IMR-90 (cell line): ENCODE results near the gene NT5DC2. TPM values are rescaled to one million over a fixed set of nuclear protein-coding genes. Genes with fewer than 3 reads are reported as not detected.

Experiments
- ATAC-seq: fragments of 200-7000 bp; cut with Tn5 transposase; 2 replicates; pipeline ENCODE4 v1.9.1; 2020; ENCODE audit warnings: low read depth, mild to moderate bottlenecking, moderate library complexity
- BruUV-seq: library from RNA; stranded (reverse); fragments of 400-500 nt; replicated peaks from 2 replicates; lab custom pipeline; 2021; lab: Mats Ljungman, UMichigan
- CTCF ChIA-PET: fragments of 300-600 bp; formaldehyde crosslinking; extraction: SDS; loops from one replicate; lab custom pipeline; 2021; ENCODE audit warnings: antibody characterized with exemption; lab: Yijun Ruan, JAX
- POLR2A ChIA-PET: fragments of 300-600 bp; sonication (Branson Sonifier 250); formaldehyde crosslinking; loops from one replicate; lab custom pipeline; 2022; ENCODE audit warnings: antibody characterized with exemption; ENCODE audit not compliant: unreplicated experiment; lab: Charles Lee
- DNase-seq: peaks from one replicate; pipeline ENCODE4 v3.0.0; 2013
- H2AFZ ChIP-seq: replicated peaks from 2 replicates; pipeline ENCODE3; 2013; ENCODE audit warnings: low read length, mild to moderate bottlenecking; ENCODE audit not compliant: poor library complexity
- H2AK5ac ChIP-seq: 2 replicates; pipeline ENCODE4 v1.6.1; 2013; ENCODE audit warnings: low read depth, low read length, inconsistent platforms
- H2AK9ac ChIP-seq: replicated peaks from 2 replicates; pipeline ENCODE3; 2013; ENCODE audit warnings: mild to moderate bottlenecking, low read depth, low read length, moderate library complexity; ENCODE audit not compliant: poor library complexity
- H2BK120ac ChIP-seq: 2 replicates; pipeline ENCODE4 v1.6.1; 2013; ENCODE audit warnings: low read depth, low read length, inconsistent platforms
- H2BK15ac ChIP-seq: 3 replicates; pipeline ENCODE4 v1.6.1; 2013; ENCODE audit warnings: low read depth, low read length, inconsistent platforms
- H2BK20ac ChIP-seq: 2 replicates; pipeline ENCODE4 v1.6.1; 2013; ENCODE audit warnings: low read depth, mild to moderate bottlenecking, inconsistent platforms, low read length, moderate library complexity
- H2BK5ac ChIP-seq: 2 replicates; pipeline ENCODE4 v1.6.1; 2013; ENCODE audit warnings: mild to moderate bottlenecking, low read depth, low read length, inconsistent platforms; ENCODE audit not compliant: poor library complexity, severe bottlenecking
- H3K14ac ChIP-seq: replicated peaks from 2 replicates; pipeline ENCODE4 v1.6.1; 2013; ENCODE audit warnings: low read depth, low read length, inconsistent platforms
- H3K18ac ChIP-seq: 2 replicates; pipeline ENCODE4 v1.6.1; 2013; ENCODE audit warnings: low read depth, low read length, control low read depth
- H3K23ac ChIP-seq: 2 replicates; pipeline ENCODE4 v1.6.1; 2013; ENCODE audit warnings: low read depth, low read length, inconsistent platforms
- H3K27ac ChIP-seq: 2 replicates; pipeline ENCODE4 v1.5.1; 2013; ENCODE audit warnings: mild to moderate bottlenecking, control low read depth, low read length; ENCODE audit not compliant: insufficient read depth
- H3K27me3 ChIP-seq: 2 replicates; pipeline ENCODE4 v1.6.1; 2013; ENCODE audit warnings: low read length; ENCODE audit not compliant: control insufficient read depth, insufficient read depth
- H3K36me3 ChIP-seq: 2 replicates; pipeline ENCODE4 v1.6.1; 2013; ENCODE audit warnings: low read length, mixed read lengths; ENCODE audit not compliant: control insufficient read depth, insufficient read depth
- H3K4ac ChIP-seq: 2 replicates; pipeline ENCODE4 v1.6.1; 2013; ENCODE audit warnings: low read depth, low read length, inconsistent platforms
- H3K4me1 ChIP-seq: 2 replicates; pipeline ENCODE4 v1.6.1; 2013; ENCODE audit warnings: low read length, mixed read lengths; ENCODE audit not compliant: control insufficient read depth, insufficient read depth
- H3K4me2 ChIP-seq: 2 replicates; pipeline ENCODE4 v1.6.1; 2013; ENCODE audit warnings: low read depth, mild to moderate bottlenecking, control low read depth, low read length, moderate library complexity
- H3K4me3 ChIP-seq: 2 replicates; pipeline ENCODE4 v1.5.1; 2013; ENCODE audit warnings: low read depth, mild to moderate bottlenecking, control low read depth, low read length, moderate library complexity; ENCODE audit not compliant: insufficient read depth
- H3K56ac ChIP-seq: 2 replicates; pipeline ENCODE4 v1.6.1; 2013; ENCODE audit warnings: low read length, inconsistent platforms; ENCODE audit not compliant: insufficient read depth; ENCODE audit errors: extremely low read depth
- H3K79me1 ChIP-seq, 2 experiments: 2 replicates each; pipeline ENCODE4 v1.6.1; 2013; ENCODE audit warnings: low read length in 2 of 2, inconsistent platforms in 1 of 2, low read depth in 1 of 2
- H3K9ac ChIP-seq: 2 replicates; pipeline ENCODE4 v1.6.1; 2013; ENCODE audit warnings: low read depth, low read length, control low read depth
- H3K9me1 ChIP-seq: 2 replicates; pipeline ENCODE4 v1.6.1; 2013; ENCODE audit warnings: low read length, inconsistent platforms; ENCODE audit not compliant: insufficient read depth
- H3K9me3 ChIP-seq: 2 replicates; pipeline ENCODE4 v1.6.1; 2013; ENCODE audit warnings: low read length; ENCODE audit not compliant: control insufficient read depth, insufficient read depth
- H4K20me1 ChIP-seq: 2 replicates; pipeline ENCODE4 v1.6.1; 2013; ENCODE audit warnings: low read length, inconsistent platforms; ENCODE audit not compliant: insufficient read depth
- H4K5ac ChIP-seq: 2 replicates; pipeline ENCODE4 v1.6.1; 2013; ENCODE audit warnings: mild to moderate bottlenecking, low read depth, low read length, control low read depth
- H4K8ac ChIP-seq, 2 experiments: 2 replicates each; pipeline ENCODE4 v1.6.1; 2013; ENCODE audit warnings: low read depth in 2 of 2, low read length in 2 of 2, control low read depth in 1 of 2, inconsistent platforms in 1 of 2
- H4K91ac ChIP-seq: 2 replicates; pipeline ENCODE4 v1.6.1; 2013; ENCODE audit warnings: low read depth, low read length, inconsistent platforms; ENCODE audit not compliant: insufficient read depth
- CEBPB ChIP-seq: IDR thresholded peaks from 2 replicates; pipeline ENCODE4 v1.6.1; 2012; ENCODE audit warnings: low read depth, low read length, improper control_type of control experiment
- MAZ ChIP-seq: IDR thresholded peaks from 2 replicates; pipeline ENCODE4 v1.6.1; 2012; ENCODE audit warnings: low read depth, mild to moderate bottlenecking, low read length, improper control_type of control experiment, moderate library complexity, borderline replicate concordance
- NFE2L2 ChIP-seq: fragments of 150-350 bp; IDR thresholded peaks from 2 replicates; pipeline ENCODE4 v1.6.1; 2016; ENCODE audit warnings: low read depth, mild to moderate bottlenecking, low read length
- SMC3 ChIP-seq: fragments of 150-350 bp; IDR thresholded peaks from 2 replicates; pipeline ENCODE4 v1.6.1; 2016; ENCODE audit warnings: low read depth, mild to moderate bottlenecking, antibody characterized with exemption, low read length, moderate library complexity
- WGBS, 2 experiments: methylation state at CpG; one replicate each; pipeline versions ENCODE4 v1.1.5 to v1.1.7; 2013; ENCODE audit warnings: missing lambda C conversion rate in 2 of 2; ENCODE audit not compliant: insufficient read length in 1 of 2; ENCODE audit errors: extremely low coverage in 2 of 2; 5-methylcytosine and 5-hydroxymethylcytosine counted together
- dilution Hi-C: fragments of 300-500 bp; cut with HindIII; formaldehyde crosslinking; loops from one replicate; pipeline ENCODE4 v1.14.3; 2018; ENCODE audit warnings: low sequenced_read_pairs; ENCODE audit not compliant: unreplicated experiment
- in situ Hi-C: fragments of 300-500 bp; cut with MboI; formaldehyde crosslinking; loops from 3 replicates; pipeline ENCODE4 v1.14.3; 2019; ENCODE audit warnings: low sequenced_read_pairs, inconsistent platforms, mixed read lengths
- intact Hi-C: fragments of 100-400 bp; cut with micrococcal nuclease; formaldehyde crosslinking; loops from 2 replicates; pipeline ENCODE4 v1.10.0; 2022
- polyA plus RNA-seq, 3 experiments: library from polyadenylated mRNA; depleted of rRNA; stranded (reverse); fragments of >200 nt; gene quantifications; 2 replicates each; pipeline ENCODE4 v1.2.3, GENCODE V29; 2012; ENCODE audit warnings: low replicate concordance in 1 of 3
- total RNA-seq: library from RNA; depleted of rRNA; stranded (reverse); fragments of >200 nt; gene quantifications from 2 replicates; pipeline ENCODE4 v1.2.3, GENCODE V29; 2012

Gene NT5DC2
- total and polyA plus RNA-seq, 2 of the 4 experiments (the other 2 are of a cell fraction) = 161 to 200 TPM

GRCh38 chr3:52524258-52524751 lies 9.4 kb downstream of the NT5DC2 start:
- DNase-seq (no peak), ATAC-seq (no peak)
- WGBS, 2 experiments = 96% methylated on average over 10 of the region's 18 CpGs; no CpG with 5 or more reads in 1 of the 2 experiments
- dilution Hi-C loops (no loop called here), intact Hi-C loops (no loop called here), in situ Hi-C loops (no loop called here)
- Histone ChIP-seq H3K79me1 (peaks cover 3 to 40% of the 10 kb centered on the region in 2 experiments), H2BK120ac (no peak overlapping the region), H4K8ac (no peak overlapping the region), H2BK5ac (no peak overlapping the region), H2BK15ac (no peak overlapping the region), H3K36me3 (peaks cover 57% of the 10 kb centered on the region), H4K20me1 (peaks cover 18% of the 10 kb centered on the region), H4K5ac (no peak overlapping the region), H2AK9ac (no peak overlapping the region), H3K23ac (no peak overlapping the region), H2AFZ (no peak overlapping the region), H3K14ac (no peak overlapping the region), H3K4ac (no peak overlapping the region), H4K91ac (no peak overlapping the region), H3K4me1 (peaks cover 2% of the 10 kb centered on the region; the same call in 1 of the 2 replicates), H3K9me1 (peaks cover 11% of the 10 kb centered on the region), H2BK20ac (no peak overlapping the region), H3K4me3 (no peak overlapping the region), H3K9ac (no peak overlapping the region), H3K27ac (no peak overlapping the region), H3K18ac (no peak overlapping the region), H3K56ac (no peak overlapping the region), H3K9me3 (no peaks in the 10 kb centered on the region), H2AK5ac (no peak overlapping the region), H3K4me2 (no peak overlapping the region), H3K27me3 (no peaks in the 10 kb centered on the region)
- ChIA-PET POLR2A (no interaction called here), CTCF (no interaction called here)
- BruUV-seq = TSS peak; percentile 90
- TF ChIP-seq NFE2L2 = no peak
- no peak for TF ChIP-seq MAZ
- no peak for TF ChIP-seq SMC3
- TF ChIP-seq CEBPB = no peak
